ENCODE results near the gene DNAH8. TPM values are rescaled to one million over a fixed set of nuclear protein-coding genes. Genes with fewer than 3 reads are reported as not detected.

The DNAH8 gene
- total RNA-seq, 1 donor from 2014 or later: not detected

GRCh38 chr6:38959138-38959537, 244.0 kb downstream of the DNAH8 start:
- no peak for DNase-seq (ENCODE audit: low spot score)

DNA sequence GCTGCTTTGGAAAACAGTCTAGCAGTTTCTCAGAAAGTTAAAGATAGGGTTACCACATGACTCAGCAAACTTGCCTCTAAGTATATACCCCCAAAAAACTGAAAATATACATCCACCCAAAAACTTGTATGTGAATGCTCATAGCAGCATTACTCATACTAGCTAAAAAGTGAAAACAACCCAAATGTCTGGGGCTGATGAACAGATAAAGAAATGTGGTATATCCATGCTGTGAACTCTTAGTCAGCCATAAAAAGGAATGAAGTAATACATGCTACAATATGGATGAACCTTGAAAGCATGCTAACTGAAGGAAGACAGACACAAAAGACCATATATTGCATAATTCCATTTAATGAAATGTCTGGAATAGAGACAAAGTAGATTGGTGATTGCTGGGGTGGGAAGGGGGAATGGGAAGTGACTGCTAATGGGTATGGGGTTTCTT, 253.6 kb downstream of the DNAH8 start:
- DNase-seq (ENCODE audit: low spot score): no peak

- DNase-seq (ENCODE audit: low spot score): no peak
These were observed 258.3 kb downstream of the DNAH8 start for GRCh38 chr6:38973178-38974057.

GRCh38 chr6:38974389-38975151, 259.5 kb downstream of the DNAH8 start:
- no peak for DNase-seq (ENCODE audit: low spot score)

DNA sequence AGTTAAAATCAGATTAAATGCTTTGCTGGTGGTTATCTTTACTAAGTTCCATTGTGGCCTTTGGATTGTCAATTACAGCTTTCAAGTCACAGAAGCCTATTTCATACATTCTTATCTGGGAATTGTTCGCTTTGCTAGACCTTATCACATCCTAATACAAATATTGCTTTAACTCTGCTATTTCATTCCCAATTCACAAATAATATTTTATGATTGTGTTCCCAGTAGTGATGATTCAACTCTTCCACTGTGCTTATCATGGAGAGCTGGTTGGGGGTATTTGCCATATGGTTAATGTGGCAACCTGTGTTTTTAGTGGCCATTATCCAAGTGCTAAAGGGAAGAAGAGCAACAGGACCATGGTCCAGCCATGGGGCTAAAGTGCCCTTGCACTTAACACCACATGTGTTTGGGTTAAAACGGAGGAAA, 260.5 kb downstream of the DNAH8 start:
- DNase-seq (ENCODE audit: low spot score): no peak

DNA sequence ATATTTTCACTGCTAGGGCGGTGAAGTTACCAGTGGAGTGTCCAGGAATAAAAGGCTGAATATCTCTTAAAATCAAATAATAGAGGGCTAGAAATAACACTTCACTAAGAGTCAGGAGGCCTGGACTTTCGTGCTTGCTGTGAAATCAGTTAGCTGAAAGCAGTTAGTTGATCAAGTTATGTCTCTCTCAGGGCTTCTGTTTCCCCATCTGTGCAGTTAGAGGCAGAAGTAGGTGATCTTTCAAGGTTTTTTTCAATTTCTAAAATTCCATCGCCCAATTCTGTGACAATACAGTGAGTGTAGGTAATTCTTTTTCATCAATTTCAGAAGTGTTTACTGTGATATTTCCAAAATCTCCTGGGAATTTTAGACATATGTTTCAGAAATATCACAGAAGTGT, 260.9 kb downstream of the DNAH8 start:
- no peak for DNase-seq (ENCODE audit: low spot score)

- DNase-seq (ENCODE audit: low spot score): no peak
These were observed 261.8 kb downstream of the DNAH8 start for GRCh38 chr6:38976801-38977500.

DNA sequence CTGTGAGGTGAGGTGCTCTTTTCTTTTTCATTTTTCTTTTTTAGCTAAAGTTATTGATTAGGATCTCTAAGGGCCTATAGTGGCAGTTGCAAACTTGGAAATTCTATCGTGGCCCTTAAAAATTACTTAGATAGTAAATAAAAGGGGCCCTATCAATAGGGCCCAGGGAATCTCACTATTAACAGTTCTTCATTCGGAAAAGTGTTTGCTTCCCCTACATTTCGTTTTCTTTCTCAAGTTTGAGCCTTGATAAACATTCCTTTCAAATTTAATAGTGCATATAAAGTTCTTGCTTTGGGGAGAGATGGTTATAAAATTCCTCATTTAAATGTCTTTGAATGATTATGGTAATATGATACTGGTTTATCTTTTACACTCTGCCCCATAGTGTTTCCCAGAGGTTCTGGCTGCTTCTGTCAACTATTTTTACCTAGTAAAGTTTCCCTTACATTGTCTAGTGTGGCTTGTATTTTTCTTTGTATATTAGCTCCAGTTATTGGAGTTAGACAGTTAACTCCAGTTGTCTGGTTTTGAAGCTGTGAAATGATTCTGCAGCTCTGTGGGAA, 263.1 kb downstream of the DNAH8 start:
- DNase-seq (ENCODE audit: low spot score): no peak

GRCh38 chr6:38982470-38982869, 267.4 kb downstream of the DNAH8 start:
- no peak for DNase-seq (ENCODE audit: low spot score)

DNA sequence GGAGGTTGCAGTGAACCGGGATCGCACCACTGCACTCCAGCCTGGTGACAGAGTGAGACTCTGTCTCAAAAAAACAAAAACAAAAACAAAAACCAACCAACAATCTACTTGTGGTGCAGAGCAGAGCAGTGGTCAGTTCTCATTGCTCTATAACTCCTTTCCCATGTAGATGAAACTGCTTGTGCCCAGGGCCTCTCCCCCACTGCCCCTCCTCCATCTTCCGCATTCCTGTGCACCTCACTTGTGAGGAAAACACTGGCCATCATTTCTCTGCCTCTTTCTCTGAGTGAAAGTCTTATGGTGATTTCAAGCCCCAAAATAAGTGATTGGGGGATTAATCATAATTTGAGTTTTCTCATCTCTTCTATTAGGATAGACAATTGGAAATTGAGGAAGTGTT, 269.6 kb downstream of the DNAH8 start:
- DNase-seq (ENCODE audit: low spot score): no peak

- no peak for DNase-seq (ENCODE audit: low spot score)
These were observed 270.7 kb downstream of the DNAH8 start for GRCh38 chr6:38985839-38986238.

DNA sequence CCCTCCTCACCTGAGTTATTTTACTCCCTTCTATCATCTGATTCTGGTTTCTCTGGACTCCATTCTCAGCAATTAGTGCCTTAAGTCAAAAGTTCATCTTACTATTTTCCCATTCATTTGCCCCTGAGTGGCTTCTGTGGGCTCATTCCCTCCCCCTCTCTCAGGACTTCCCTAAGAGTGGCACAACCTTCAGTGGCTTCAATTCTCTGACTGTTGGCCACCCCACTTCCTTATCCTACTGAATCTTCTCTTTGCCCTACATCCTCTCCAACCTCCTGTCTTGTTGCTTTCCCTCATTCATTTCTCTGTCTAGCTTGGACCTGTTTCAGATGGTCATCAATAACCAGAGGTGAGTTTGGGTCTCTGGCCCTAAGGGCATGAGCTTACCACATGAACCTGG, 272.4 kb downstream of the DNAH8 start:
- DNase-seq (ENCODE audit: low spot score): no peak

GRCh38 chr6:38988736-38989449, 273.8 kb downstream of the DNAH8 start:
- DNase-seq (ENCODE audit: low spot score): no peak

- no peak for DNase-seq (ENCODE audit: low spot score)
These were observed 275.4 kb downstream of the DNAH8 start for GRCh38 chr6:38990475-38990874.

DNA sequence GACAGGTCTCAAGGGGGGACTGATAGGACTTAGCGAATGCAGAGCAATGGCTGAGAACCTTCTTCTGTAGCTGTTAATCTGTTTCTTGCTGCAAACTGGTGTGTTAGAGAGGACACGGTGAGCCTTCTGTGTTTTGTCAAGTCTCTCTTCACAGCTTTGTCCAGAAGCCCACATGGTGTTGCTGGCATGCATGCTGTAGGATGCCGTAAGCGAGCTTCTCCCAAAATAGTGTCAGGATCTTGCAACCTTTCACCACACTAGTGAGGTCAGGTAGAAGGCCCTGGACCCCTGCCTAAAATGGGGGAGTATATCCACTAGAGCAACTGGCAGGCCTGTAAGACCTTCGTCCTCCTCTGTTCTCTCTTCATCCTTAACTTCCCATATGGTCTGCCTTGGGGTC, 281.6 kb downstream of the DNAH8 start:
- DNase-seq (ENCODE audit: low spot score): no peak

- DNase-seq (ENCODE audit: low spot score): no peak
These were observed 282.1 kb downstream of the DNAH8 start for GRCh38 chr6:38997128-38997761.

GRCh38 chr6:39003072-39003471, 288.0 kb downstream of the DNAH8 start:
- DNase-seq (ENCODE audit: low spot score): no peak

DNA sequence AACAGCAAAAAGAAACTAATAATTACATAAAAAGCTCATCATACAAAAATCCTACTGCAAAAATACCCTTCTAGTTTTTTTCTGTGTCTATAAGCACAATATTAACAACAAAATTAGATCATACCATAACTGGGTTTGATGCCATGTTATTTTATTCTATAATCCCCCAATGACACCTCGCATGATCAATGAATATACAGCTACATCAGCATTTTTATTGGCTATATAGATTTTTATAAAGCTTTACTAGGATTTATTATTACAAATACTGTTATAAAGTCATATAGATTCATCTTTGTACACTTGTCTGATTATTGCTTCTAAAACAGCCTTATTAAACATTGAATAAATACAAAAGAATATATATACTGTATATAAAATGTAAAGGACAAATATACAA, 288.4 kb downstream of the DNAH8 start:
- no peak for DNase-seq (ENCODE audit: low spot score)

DNA sequence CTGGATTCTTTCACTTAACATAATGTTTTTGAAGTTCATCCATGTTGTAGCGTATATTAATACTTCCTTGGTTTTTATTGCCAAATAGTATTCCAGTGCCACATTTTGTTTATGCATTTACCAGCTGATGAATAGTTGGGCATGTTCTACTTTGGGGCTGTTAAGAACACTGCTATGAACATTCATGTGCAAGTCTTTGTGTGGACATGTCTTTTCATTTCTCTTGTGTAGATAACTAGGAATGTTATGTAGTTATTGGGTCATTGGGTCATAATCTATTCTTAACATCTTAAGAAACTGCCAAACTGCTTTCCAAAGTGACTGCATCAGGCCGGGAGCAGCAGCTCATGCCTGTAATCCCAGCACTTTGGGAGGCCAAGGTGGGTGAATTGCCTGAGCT, 289.7 kb downstream of the DNAH8 start:
- no peak for DNase-seq (ENCODE audit: low spot score)

DNA sequence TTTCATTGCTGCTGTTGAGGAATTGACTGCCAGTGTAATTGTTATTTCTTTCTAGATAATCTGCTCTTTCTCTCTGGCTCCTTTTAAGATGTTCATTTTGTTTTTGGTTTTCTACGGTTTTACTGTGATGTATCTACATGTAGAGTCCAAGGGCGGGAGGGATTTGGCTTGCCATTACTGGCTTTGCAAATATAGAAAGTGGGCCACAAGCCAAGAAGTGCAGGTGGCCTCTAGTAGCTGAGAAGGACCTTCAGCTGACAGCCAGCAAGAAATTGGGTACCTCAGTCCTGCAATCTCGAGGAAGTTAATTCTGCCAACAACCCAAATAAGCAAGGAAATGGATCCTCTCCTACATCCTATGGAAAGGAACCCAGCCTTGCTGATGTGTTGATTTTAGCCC, 290.7 kb downstream of the DNAH8 start:
- no peak for DNase-seq (ENCODE audit: low spot score)

Measured in mesenteric fat pad (tissue), 1 donor.